Nephron progenitor cell (in vitro differentiated cells): Measurements from ENCODE around the gene SLC9A1.

Experiments
- DNase-seq: peaks from one replicate; pipeline ENCODE4 v3.0.0; 2021
- H3K27ac Mint-ChIP-seq: 2 replicates; pipeline ENCODE4 v1.8.0; 2021; ENCODE audit warnings: mild to moderate bottlenecking, moderate library complexity, mixed read lengths
- H3K27me3 Mint-ChIP-seq: 2 replicates; pipeline ENCODE4 v1.8.0; 2021; ENCODE audit warnings: mild to moderate bottlenecking, low read depth, mixed read lengths; ENCODE audit not compliant: poor library complexity
- H3K36me3 Mint-ChIP-seq: 2 replicates; pipeline ENCODE4 v1.8.0; 2021; ENCODE audit warnings: low read depth, mixed read lengths
- H3K4me1 Mint-ChIP-seq: 2 replicates; pipeline ENCODE4 v1.8.0; 2021; ENCODE audit warnings: mixed read lengths
- H3K4me3 Mint-ChIP-seq: 2 replicates; pipeline ENCODE4 v1.8.0; 2021; ENCODE audit warnings: mild to moderate bottlenecking, moderate library complexity, mixed read lengths
- H3K9me3 Mint-ChIP-seq: 2 replicates; pipeline ENCODE4 v1.8.0; 2021; ENCODE audit warnings: mild to moderate bottlenecking, moderate library complexity, mixed read lengths
- CTCF ChIP-seq: fragments of 200-600 bp; sonication (generic); IDR thresholded peaks from 2 replicates; pipeline ENCODE4 v1.5.0; 2021; ENCODE audit warnings: antibody characterized with exemption

Gene SLC9A1

GRCh38 chr1:27144920-27145661 lies 9.8 kb downstream of the SLC9A1 start:
- peaks cover 6% of the 10 kb centered on the region for H3K36me3 Mint-ChIP-seq
- no peak for DNase-seq
- H3K9me3 Mint-ChIP-seq, result no peaks in the 10 kb centered on the region
- no peak overlapping the region for H3K4me3 Mint-ChIP-seq
- TF ChIP-seq CTCF, result no peak
- peaks cover 62% of the 10 kb centered on the region for H3K4me1 Mint-ChIP-seq
- peaks cover 5% of the 10 kb centered on the region for H3K27me3 Mint-ChIP-seq
- peak overlapping the region; percentile 95 for H3K27ac Mint-ChIP-seq

DNA sequence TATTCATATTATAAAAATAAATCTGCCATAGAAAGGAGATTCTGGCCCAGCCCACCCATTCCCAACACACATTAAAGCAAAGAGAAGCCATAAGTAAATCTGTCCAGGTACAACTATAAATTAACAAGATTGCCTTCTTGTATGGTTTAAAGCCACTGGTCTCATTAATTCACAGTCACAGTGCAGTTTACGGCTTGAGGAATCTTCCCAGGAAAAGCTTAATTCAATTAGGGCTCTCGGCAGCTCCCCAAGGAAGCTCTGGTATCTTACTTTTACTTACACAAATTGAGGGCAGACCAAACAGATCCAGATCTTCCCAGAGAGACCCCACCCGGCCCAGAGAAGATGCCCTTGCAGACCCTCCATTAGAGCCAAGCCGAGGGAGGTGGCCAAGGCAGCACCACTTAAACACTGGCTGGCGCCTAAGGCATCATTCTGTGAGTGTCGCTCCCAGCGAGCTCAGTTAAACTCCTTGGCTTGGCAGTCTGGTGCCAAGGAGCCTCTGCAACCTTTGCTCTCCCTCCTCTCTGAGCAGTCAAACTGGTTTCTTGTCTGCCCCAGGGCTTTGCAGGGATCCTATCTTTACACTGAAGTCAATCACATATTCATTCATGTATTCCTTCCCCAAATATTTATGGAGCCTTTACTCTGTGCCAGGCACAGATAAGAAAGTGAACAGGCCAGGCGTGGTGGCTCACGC lies 10.7 kb downstream of the SLC9A1 start:
- Mint-ChIP-seq H3K4me3 (no peak overlapping the region), H3K27me3 (peaks cover 6% of the 10 kb centered on the region)

GRCh38 chr1:27143401-27143800 lies 11.5 kb downstream of the SLC9A1 start:
- Mint-ChIP-seq H3K27me3 (peaks cover 6% of the 10 kb centered on the region), H3K27ac (peak overlapping the region; percentile 62), H3K36me3 (peaks cover 6% of the 10 kb centered on the region), H3K9me3 (no peaks in the 10 kb centered on the region), H3K4me1 (peaks cover 73% of the 10 kb centered on the region), H3K4me3 (no peak overlapping the region)
- DNase-seq, result no peak
- TF ChIP-seq CTCF, result no peak

More for the DNA sequence above, 10.7 kb downstream of the SLC9A1 start:
- Mint-ChIP-seq H3K4me1 (peaks cover 68% of the 10 kb centered on the region), H3K9me3 (no peaks in the 10 kb centered on the region), H3K36me3 (peaks cover 6% of the 10 kb centered on the region), H3K27ac (peak overlapping the region; percentile 7)
- TF ChIP-seq CTCF, result no peak
- no peak for DNase-seq

DNA sequence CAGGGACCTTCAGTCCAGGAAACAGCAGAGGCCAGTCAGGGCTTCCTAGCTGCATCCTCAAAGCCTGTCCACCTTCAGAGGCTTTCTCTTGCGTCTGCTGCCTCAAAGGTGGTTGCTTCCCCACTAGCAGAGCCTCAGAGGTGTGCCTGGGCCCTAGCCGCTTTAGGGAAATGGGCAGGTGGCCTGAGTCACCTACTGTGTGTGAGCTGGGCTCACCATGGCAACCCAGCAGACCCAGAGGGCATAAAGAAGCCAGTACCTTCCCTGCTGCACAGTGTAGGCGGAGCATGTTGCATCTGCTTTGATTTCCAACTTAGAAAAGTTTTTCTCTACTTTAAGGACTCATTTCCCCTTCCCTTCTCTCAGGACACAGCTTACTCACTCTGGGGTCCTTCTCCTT lies 12.5 kb downstream of the SLC9A1 start:
- no peak for TF ChIP-seq CTCF
- no peaks in the 10 kb centered on the region for H3K9me3 Mint-ChIP-seq
- H3K27ac Mint-ChIP-seq, result no peak overlapping the region
- DNase-seq, result no peak
- H3K27me3 Mint-ChIP-seq, result peaks cover 6% of the 10 kb centered on the region
- H3K4me1 Mint-ChIP-seq, result peaks cover 77% of the 10 kb centered on the region
- no peak overlapping the region for H3K4me3 Mint-ChIP-seq
- H3K36me3 Mint-ChIP-seq, result peaks cover 6% of the 10 kb centered on the region

DNA sequence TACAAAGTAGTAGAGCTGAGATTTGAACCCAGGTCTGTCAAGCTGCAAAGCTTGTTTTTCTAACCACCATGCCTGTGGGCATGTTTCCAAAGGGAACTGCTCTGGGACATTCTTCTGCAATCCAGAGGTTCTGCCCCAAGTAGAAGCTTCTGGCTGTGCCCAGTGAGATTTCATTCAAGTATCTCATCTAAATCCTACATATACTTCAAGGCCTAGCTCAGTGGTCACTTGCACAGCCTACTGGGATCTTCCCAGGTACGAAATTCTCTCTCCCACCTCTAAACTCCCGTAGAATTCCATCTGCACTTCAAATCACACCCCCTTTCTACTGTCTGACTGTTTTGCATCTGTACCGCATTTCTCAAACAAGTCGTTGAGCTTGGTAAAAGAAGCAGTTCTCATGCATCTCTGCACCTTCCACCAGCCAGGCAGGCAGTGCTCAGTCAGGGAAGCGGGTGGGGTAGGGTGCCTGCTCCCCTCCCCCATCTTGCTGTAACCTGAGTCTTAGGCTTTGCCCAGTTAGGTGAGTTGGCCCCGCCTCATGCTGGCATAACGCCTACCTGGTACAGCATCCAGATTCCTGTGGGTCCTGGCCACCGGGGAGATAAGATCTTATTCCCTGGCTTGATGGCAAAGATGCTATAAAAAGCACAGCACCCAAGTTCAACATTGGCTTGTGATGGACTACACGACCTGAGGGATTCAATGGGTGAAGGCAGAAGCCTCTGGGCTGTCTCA lies 13.5 kb downstream of the SLC9A1 start:
- Mint-ChIP-seq H3K27ac (no peak overlapping the region), H3K9me3 (no peaks in the 10 kb centered on the region), H3K27me3 (peaks cover 6% of the 10 kb centered on the region), H3K4me3 (no peak overlapping the region), H3K36me3 (peaks cover 6% of the 10 kb centered on the region), H3K4me1 (peaks cover 86% of the 10 kb centered on the region)
- DNase-seq, result no peak
- no peak for TF ChIP-seq CTCF
